CD4-positive, alpha-beta T cell (primary cell): ENCODE results near the gene MLEC. TPM values are rescaled to one million over a fixed set of nuclear protein-coding genes. Genes with fewer than 3 reads are reported as not detected.

Experiments
- ATAC-seq: fragments of 200-7000 bp; cut with Tn5 transposase; one replicate; pipeline ENCODE4 v1.10.0; 2022; ENCODE audit warnings: mild to moderate bottlenecking; ENCODE audit not compliant: poor library complexity
- CTCF ChIA-PET: fragments of 350-600 bp; sonication (Branson Sonifier 250); formaldehyde crosslinking; loops from one replicate; lab custom pipeline; 2021; ENCODE audit warnings: antibody characterized with exemption, inconsistent platforms; lab: Charles Lee
- POLR2A ChIA-PET: fragments of 350-600 bp; sonication (Branson Sonifier 250); formaldehyde crosslinking; loops from one replicate; lab custom pipeline; 2021; ENCODE audit warnings: antibody characterized with exemption, inconsistent platforms; lab: Charles Lee
- DNase-seq, 14 experiments: peaks; one replicate each; pipeline ENCODE4 v3.0.0-alpha.2; 2013 to 2020; ENCODE audit warnings: mixed read lengths in 2 of 14
- H3K27ac ChIP-seq, 2 donors: one replicate each; pipeline versions ENCODE4 v1.5.1 to v1.7.0; 2013; ENCODE audit warnings: low read length in 2 of 2, low read depth in 1 of 2, mild to moderate bottlenecking in 1 of 2
- H3K27me3 ChIP-seq, 2 experiments: 1 replicate in 1 of 2; 2 replicates in 1 of 2; pipeline versions ENCODE4 v1.6.1 to v1.7.0; 2013; ENCODE audit warnings: low read length in 2 of 2, control low read depth in 1 of 2, mild to moderate bottlenecking in 1 of 2, moderate library complexity in 1 of 2; ENCODE audit not compliant: insufficient read depth in 2 of 2, control insufficient read depth in 1 of 2
- H3K36me3 ChIP-seq: one replicate; pipeline ENCODE4 v1.6.1; 2013; ENCODE audit warnings: low read length, control low read depth; ENCODE audit not compliant: insufficient read depth
- H3K4me1 ChIP-seq: one replicate; pipeline ENCODE4 v1.6.1; 2013; ENCODE audit warnings: low read length, control low read depth; ENCODE audit not compliant: insufficient read depth
- H3K4me3 ChIP-seq: one replicate; pipeline ENCODE4 v1.5.1; 2013; ENCODE audit warnings: mild to moderate bottlenecking, low read length, moderate library complexity
- H3K9me3 ChIP-seq, 2 experiments: 1 replicate in 1 of 2; 2 replicates in 1 of 2; pipeline versions ENCODE4 v1.6.1 to v1.7.0; 2013; ENCODE audit warnings: low read length in 2 of 2, mild to moderate bottlenecking in 2 of 2, control low read depth in 1 of 2, moderate library complexity in 1 of 2; ENCODE audit not compliant: control insufficient read depth in 1 of 2, insufficient read depth in 1 of 2
- H3K27ac Mint-ChIP-seq: one replicate; pipeline ENCODE4 v1.8.0; 2020; ENCODE audit warnings: mixed read lengths
- H3K27me3 Mint-ChIP-seq: one replicate; pipeline ENCODE4 v1.8.0; 2021; ENCODE audit warnings: mixed read lengths
- H3K36me3 Mint-ChIP-seq: one replicate; pipeline ENCODE4 v1.8.0; 2021; ENCODE audit warnings: low read depth, mixed read lengths
- H3K4me1 Mint-ChIP-seq: one replicate; pipeline ENCODE4 v1.8.0; 2021; ENCODE audit warnings: low read depth, mixed read lengths
- H3K4me3 Mint-ChIP-seq: one replicate; pipeline ENCODE4 v1.8.0; 2020; ENCODE audit warnings: mild to moderate bottlenecking, mixed read lengths
- H3K9me3 Mint-ChIP-seq: one replicate; pipeline ENCODE4 v1.8.0; 2020; ENCODE audit warnings: mixed read lengths
- CTCF ChIP-seq: fragments of 200-600 bp; IDR thresholded peaks from one replicate; pipeline ENCODE4 v1.8.0; 2022; ENCODE audit warnings: antibody characterized with exemption, mild to moderate bottlenecking
- intact Hi-C, 2 experiments: fragments of 100-400 bp; cut with DNase I in 1 of 2; cut with micrococcal nuclease in 1 of 2; formaldehyde crosslinking; loops; one replicate each; pipeline versions ENCODE4 v1.15.1 to v1.9.0; 2023 to 2025; cut with DNase I, micrococcal nuclease
- total RNA-seq, 174 experiments: library from RNA in 2 of 174; stranded (reverse) in 2 of 174; gene quantifications; one replicate each; pipeline ENCODE4 v1.2.3 and lab custom pipeline; 2021 to 2026

MLEC gene
- total RNA-seq, 2 experiments from 2014 or later = 20.7 to 22.1 TPM

DNA sequence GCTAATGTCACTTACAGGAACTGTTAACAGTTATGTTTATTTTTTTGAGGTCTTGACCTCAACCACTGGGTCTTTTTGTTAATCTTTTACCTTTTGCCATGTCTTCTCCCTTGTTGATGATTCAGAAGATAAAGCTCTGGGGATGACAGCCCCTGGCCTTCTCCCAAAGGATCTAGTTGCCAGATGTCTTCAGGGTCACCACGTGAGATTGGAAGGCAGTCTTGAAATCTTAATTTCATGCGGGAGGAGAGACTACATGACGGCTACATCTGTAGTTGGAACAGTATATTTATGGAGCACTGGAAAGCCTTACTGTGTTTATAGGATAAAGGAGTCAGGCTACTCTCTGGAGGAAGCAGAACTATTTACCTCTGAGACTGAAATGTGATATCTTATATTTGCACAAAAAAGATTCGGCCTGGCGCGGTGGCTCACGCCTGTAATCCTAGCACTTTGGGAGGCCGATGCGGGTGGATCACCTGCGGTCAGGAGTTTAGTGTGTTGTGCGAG, 5.6 kb downstream of the MLEC start:
- no peaks in the 10 kb centered on the region for H3K27me3 ChIP-seq
- H3K9me3 ChIP-seq = no peaks in the 10 kb centered on the region
- Mint-ChIP-seq H3K4me1 (peaks cover 73% of the 10 kb centered on the region), H3K9me3 (no peaks in the 10 kb centered on the region), H3K27ac (peak overlapping the region; percentile 29), H3K4me3 (no peak overlapping the region), H3K27me3 (no peaks in the 10 kb centered on the region), H3K36me3 (peaks cover 52% of the 10 kb centered on the region)
- no peak for TF ChIP-seq CTCF
- no peak overlapping the region for H3K4me3 ChIP-seq
- no peak overlapping the region for H3K27ac ChIP-seq
- DNase-seq = no peak
- H3K36me3 ChIP-seq = peaks cover 48% of the 10 kb centered on the region
- ATAC-seq = no peak
- CTCF ChIA-PET = no interaction called here
- H3K4me1 ChIP-seq = peaks cover 27% of the 10 kb centered on the region
- POLR2A ChIA-PET = interaction anchor here (1.2 kb wide), 1 partner anchor 18 kb away, joined by 4 read pairs; the partner anchor contains the start of gene UNC119B
- intact Hi-C loops = no loop called here

GRCh38 chr12:120693848-120694247, 6.9 kb downstream of the MLEC start:
- ChIA-PET CTCF (no interaction called here), POLR2A (interaction anchor here (0.5 kb wide), 1 partner anchor 109 kb away, joined by 4 read pairs; no protein-coding TSS in a partner anchor)
- no peak overlapping the region for H3K4me3 Mint-ChIP-seq
- Histone ChIP-seq H3K4me3 (no peak overlapping the region), H3K27me3 (no peaks in the 10 kb centered on the region), H3K9me3 (no peaks in the 10 kb centered on the region), H3K36me3 (peaks cover 61% of the 10 kb centered on the region), H3K27ac (no peak overlapping the region), H3K4me1 (peaks cover 14% of the 10 kb centered on the region)
- ATAC-seq (no peak), DNase-seq (no peak)
- peaks cover 65% of the 10 kb centered on the region for H3K36me3 Mint-ChIP-seq
- peaks cover 60% of the 10 kb centered on the region for H3K4me1 Mint-ChIP-seq
- no peaks in the 10 kb centered on the region for H3K27me3 Mint-ChIP-seq
- intact Hi-C loops = no loop called here
- no peaks in the 10 kb centered on the region for H3K9me3 Mint-ChIP-seq
- no peak for TF ChIP-seq CTCF
- no peak overlapping the region for H3K27ac Mint-ChIP-seq

DNA sequence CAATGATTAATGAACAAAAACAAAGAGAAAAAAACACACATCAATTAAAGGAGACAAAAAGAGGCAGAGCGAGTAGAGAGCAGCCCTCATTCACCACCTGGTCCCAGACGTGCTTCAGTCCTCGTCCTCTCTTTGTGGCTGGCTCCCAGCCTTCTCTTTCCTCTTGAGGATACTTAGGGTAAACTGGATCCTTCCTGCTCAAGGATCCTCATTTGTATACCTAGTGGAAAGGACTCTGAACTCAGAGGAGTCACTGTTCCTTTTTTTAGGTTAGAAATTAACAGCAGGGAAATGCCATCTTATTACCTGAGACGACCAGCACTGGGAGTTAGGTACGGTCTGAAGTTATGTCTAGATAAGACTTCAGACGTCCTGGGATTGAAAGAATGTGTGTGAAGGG, 9.7 kb downstream of the MLEC start:
- Histone ChIP-seq H3K4me1 (peaks cover 5% of the 10 kb centered on the region), H3K4me3 (no peak overlapping the region), H3K27ac (no peak overlapping the region), H3K9me3 (no peaks in the 10 kb centered on the region), H3K36me3 (peaks cover 86% of the 10 kb centered on the region), H3K27me3 (no peaks in the 10 kb centered on the region)
- Mint-ChIP-seq H3K36me3 (peaks cover 91% of the 10 kb centered on the region), H3K4me3 (no peak overlapping the region), H3K9me3 (no peaks in the 10 kb centered on the region), H3K27ac (no peak overlapping the region), H3K27me3 (no peaks in the 10 kb centered on the region), H3K4me1 (peaks cover 32% of the 10 kb centered on the region)
- ChIA-PET CTCF (no interaction called here), POLR2A (no interaction called here)
- DNase-seq (no peak), ATAC-seq (no peak)
- no peak for TF ChIP-seq CTCF
- intact Hi-C loops = no loop called here
